MM.1S (cell line): ENCODE results near the gene GINS2.

Experiments used
- DNase-seq: peaks from one replicate; pipeline ENCODE4 v3.0.0-alpha.2; 2015
- H2AFZ ChIP-seq: fragments of 300-600 bp; sonication (generic); 2 replicates; pipeline ENCODE4 v1.6.0; 2016; ENCODE audit warnings: antibody characterized with exemption, low read length
- H3F3A ChIP-seq: fragments of 300-600 bp; sonication (generic); 2 replicates; pipeline ENCODE4 v1.6.1; 2016; ENCODE audit warnings: mild to moderate bottlenecking, antibody characterized with exemption, low read length, moderate library complexity, mixed read lengths; ENCODE audit not compliant: insufficient read depth
- H3K27ac ChIP-seq: fragments of 300-600 bp; sonication (generic); 2 replicates; pipeline ENCODE4 v1.5.1; 2016; ENCODE audit warnings: mild to moderate bottlenecking, low read length
- H3K27me3 ChIP-seq: fragments of 300-600 bp; sonication (generic); replicated peaks from 2 replicates; pipeline ENCODE4 v1.6.0; 2016; ENCODE audit warnings: low read length; ENCODE audit not compliant: insufficient read depth
- H3K36me3 ChIP-seq: fragments of 300-600 bp; sonication (generic); replicated peaks from 2 replicates; pipeline ENCODE4 v1.6.1; 2016; ENCODE audit warnings: mild to moderate bottlenecking, low read length, mixed read lengths; ENCODE audit not compliant: insufficient read depth
- H3K4me1 ChIP-seq: fragments of 300-600 bp; sonication (generic); 2 replicates; pipeline ENCODE4 v1.6.1; 2016; ENCODE audit warnings: low read length, mixed read lengths
- H3K4me2 ChIP-seq: fragments of 300-600 bp; sonication (generic); 2 replicates; pipeline ENCODE4 v1.6.0; 2016; ENCODE audit warnings: low read depth, low read length
- H3K4me3 ChIP-seq: fragments of 300-600 bp; sonication (generic); 2 replicates; pipeline ENCODE4 v1.5.1; 2016; ENCODE audit warnings: low read length, mixed read lengths
- H3K79me2 ChIP-seq: fragments of 300-600 bp; sonication (generic); 2 replicates; pipeline ENCODE4 v1.6.1; 2016; ENCODE audit warnings: mixed run types, low read length, mixed read lengths
- H3K9ac ChIP-seq: fragments of 300-600 bp; sonication (generic); 2 replicates; pipeline ENCODE4 v1.6.1; 2016; ENCODE audit warnings: low read length, mixed read lengths
- H3K9me2 ChIP-seq: fragments of 300-600 bp; sonication (generic); replicated peaks from 2 replicates; pipeline ENCODE4 v1.6.1; 2016; ENCODE audit warnings: mild to moderate bottlenecking, low read length, mixed read lengths; ENCODE audit not compliant: insufficient read depth
- H3K9me3 ChIP-seq: fragments of 300-600 bp; sonication (generic); replicated peaks from 2 replicates; pipeline ENCODE4 v1.6.1; 2016; ENCODE audit warnings: mild to moderate bottlenecking, low read length, mixed read lengths; ENCODE audit not compliant: insufficient read depth
- H4K20me1 ChIP-seq: fragments of 300-600 bp; sonication (generic); 2 replicates; pipeline ENCODE4 v1.6.1; 2016; ENCODE audit warnings: mild to moderate bottlenecking, low read length, moderate library complexity, mixed read lengths; ENCODE audit not compliant: insufficient read depth
- CTCF ChIP-seq: fragments of 300-600 bp; sonication (generic); IDR thresholded peaks from 2 replicates; pipeline ENCODE4 v1.5.1; 2016; ENCODE audit warnings: antibody characterized with exemption, low read length, mixed read lengths
- EZH2 ChIP-seq: fragments of 300-600 bp; sonication (generic); optimal IDR thresholded peaks from 2 replicates; pipeline ENCODE3; 2017; ENCODE audit warnings: low read depth, mild to moderate bottlenecking, antibody characterized with exemption, low read length, mixed read lengths
- EZH2phosphoT487 ChIP-seq: fragments of 300-600 bp; sonication (generic); IDR thresholded peaks from 2 replicates; pipeline ENCODE4 v1.6.1; 2018; ENCODE audit warnings: antibody characterized with exemption, low read length

The GINS2 gene

DNA sequence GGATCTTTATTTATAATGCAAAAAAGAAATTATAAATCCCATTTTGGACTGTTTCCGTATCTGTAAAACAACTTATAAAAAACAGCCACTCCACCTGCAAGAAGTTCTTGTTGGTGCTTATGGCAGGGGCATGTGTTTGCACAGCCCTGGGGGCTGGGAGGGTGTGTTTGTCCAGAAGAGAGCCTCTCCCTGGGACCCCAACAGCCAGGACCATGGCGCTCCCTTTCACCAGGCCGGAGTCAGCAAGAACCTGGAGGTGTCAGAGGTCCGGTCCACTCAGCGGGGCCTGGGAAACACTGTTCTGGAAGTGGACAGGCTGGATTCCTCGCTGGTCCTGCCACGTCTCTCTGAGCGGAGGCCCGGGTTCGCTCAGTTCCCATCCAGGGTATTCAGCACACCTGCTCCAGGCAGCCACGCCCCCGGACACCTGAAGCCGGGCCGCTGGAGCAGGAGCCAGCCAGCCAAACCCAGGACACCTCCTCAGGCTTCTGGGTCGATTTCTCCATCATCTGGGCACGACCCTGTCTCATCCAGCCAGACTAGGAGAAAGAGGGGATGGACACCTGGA, 18.9 kb upstream of the GINS2 start:
- H3K4me2 ChIP-seq = no peak overlapping the region
- no peaks in the 10 kb centered on the region for H3K9me3 ChIP-seq
- no peak overlapping the region for H3K4me3 ChIP-seq
- no peaks in the 10 kb centered on the region for H3K36me3 ChIP-seq
- DNase-seq = no peak
- H4K20me1 ChIP-seq = no peaks in the 10 kb centered on the region
- TF ChIP-seq EZH2phosphoT487 = no peak
- no peak for TF ChIP-seq EZH2
- no peak for TF ChIP-seq CTCF
- H3K9ac ChIP-seq = no peak overlapping the region
- no peaks in the 10 kb centered on the region for H3K79me2 ChIP-seq
- H3K27ac ChIP-seq = no peak overlapping the region
- no peak overlapping the region for H2AFZ ChIP-seq
- H3F3A ChIP-seq = no peaks in the 10 kb centered on the region
- no peaks in the 10 kb centered on the region for H3K4me1 ChIP-seq
- no peaks in the 10 kb centered on the region for H3K9me2 ChIP-seq
- H3K27me3 ChIP-seq = no peaks in the 10 kb centered on the region; the same call in 1 of the 2 replicates

GRCh38 chr16:85706449-85707034, 17.8 kb upstream of the GINS2 start:
- Histone ChIP-seq H3K27me3 (no peaks in the 10 kb centered on the region; the same call in 1 of the 2 replicates), H3K9me2 (no peaks in the 10 kb centered on the region), H3K9me3 (no peaks in the 10 kb centered on the region), H3K27ac (no peak overlapping the region), H2AFZ (no peak overlapping the region), H3K4me2 (no peak overlapping the region), H3F3A (no peaks in the 10 kb centered on the region), H4K20me1 (no peaks in the 10 kb centered on the region), H3K36me3 (no peaks in the 10 kb centered on the region), H3K79me2 (no peaks in the 10 kb centered on the region), H3K9ac (no peak overlapping the region), H3K4me3 (no peak overlapping the region), H3K4me1 (no peaks in the 10 kb centered on the region)
- DNase-seq = no peak
- no peak for TF ChIP-seq EZH2
- TF ChIP-seq EZH2phosphoT487 = no peak
- no peak for TF ChIP-seq CTCF

DNA sequence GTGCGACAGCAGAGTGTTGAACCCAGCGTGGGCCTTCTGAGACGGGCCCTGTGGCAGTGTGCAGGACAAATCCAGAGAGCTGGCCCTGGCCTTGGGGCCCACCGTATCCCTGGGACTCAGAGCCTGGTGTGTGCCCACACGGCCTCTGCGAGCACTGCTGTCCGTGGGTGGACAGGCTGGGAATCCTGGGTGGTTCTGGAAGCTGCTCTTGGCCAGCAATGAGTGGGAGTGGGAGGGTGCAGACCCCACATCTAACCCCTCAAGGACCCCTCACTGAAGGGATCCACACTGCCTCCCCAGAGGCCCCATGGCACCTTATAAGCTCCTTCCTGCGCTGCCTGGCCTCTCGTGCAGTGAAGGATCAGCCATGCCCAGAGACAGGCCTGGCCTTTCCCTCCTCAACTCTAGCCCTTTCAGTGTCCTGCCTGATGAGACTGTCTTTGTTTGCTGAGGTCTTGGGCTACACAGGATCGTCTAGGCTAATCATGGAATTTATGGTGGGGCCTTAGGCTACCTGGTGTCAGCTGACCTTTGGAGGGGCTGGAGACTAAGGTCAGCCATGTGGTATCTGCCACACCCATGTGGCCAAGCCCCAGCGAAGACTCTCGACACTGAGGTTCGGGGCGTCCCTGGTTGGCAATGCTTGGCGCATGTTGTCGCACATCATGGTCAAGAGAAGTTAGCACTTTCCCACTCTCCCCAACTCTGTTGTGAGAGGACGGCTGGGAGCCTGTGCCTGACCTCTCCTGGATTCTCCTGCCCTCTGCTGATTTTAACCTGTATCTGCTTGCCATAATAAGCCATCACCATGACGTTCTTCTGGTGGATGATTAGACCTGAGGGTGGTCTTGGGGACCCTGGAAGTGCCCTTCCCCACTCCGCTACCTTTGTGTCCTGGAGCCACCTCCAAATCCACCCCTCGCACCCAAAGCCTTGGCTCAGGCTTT, 16.4 kb upstream of the GINS2 start:
- H4K20me1 ChIP-seq = no peaks in the 10 kb centered on the region
- no peak overlapping the region for H3K9ac ChIP-seq

More for the DNA sequence above, 16.4 kb upstream of the GINS2 start:
- H3F3A ChIP-seq = no peaks in the 10 kb centered on the region
- no peak overlapping the region for H2AFZ ChIP-seq
- H3K36me3 ChIP-seq = no peaks in the 10 kb centered on the region
- H3K79me2 ChIP-seq = no peaks in the 10 kb centered on the region
- no peaks in the 10 kb centered on the region for H3K9me3 ChIP-seq
- no peaks in the 10 kb centered on the region; the same call in 1 of the 2 replicates for H3K27me3 ChIP-seq
- TF ChIP-seq EZH2phosphoT487 = no peak
- TF ChIP-seq EZH2 = no peak
- TF ChIP-seq CTCF = no peak
- H3K27ac ChIP-seq = no peak overlapping the region
- no peaks in the 10 kb centered on the region for H3K4me1 ChIP-seq
- no peaks in the 10 kb centered on the region for H3K9me2 ChIP-seq
- DNase-seq = no peak
- no peak overlapping the region for H3K4me3 ChIP-seq
- H3K4me2 ChIP-seq = no peak overlapping the region
